GM18520 (cell line): ENCODE results near the gene GRIN2C.
"Not testable (repeated sequence)": the region's sequence is repeated elsewhere in the genome, so short reads cannot be mapped to it uniquely, and the experiment has no call there.

Source experiments
- ATAC-seq: cut with Tn5 transposase; IDR thresholded peaks from one replicate; pipeline ENCODE4 v1.9.1; 2021; ENCODE audit not compliant: unreplicated experiment

GRIN2C gene

DNA sequence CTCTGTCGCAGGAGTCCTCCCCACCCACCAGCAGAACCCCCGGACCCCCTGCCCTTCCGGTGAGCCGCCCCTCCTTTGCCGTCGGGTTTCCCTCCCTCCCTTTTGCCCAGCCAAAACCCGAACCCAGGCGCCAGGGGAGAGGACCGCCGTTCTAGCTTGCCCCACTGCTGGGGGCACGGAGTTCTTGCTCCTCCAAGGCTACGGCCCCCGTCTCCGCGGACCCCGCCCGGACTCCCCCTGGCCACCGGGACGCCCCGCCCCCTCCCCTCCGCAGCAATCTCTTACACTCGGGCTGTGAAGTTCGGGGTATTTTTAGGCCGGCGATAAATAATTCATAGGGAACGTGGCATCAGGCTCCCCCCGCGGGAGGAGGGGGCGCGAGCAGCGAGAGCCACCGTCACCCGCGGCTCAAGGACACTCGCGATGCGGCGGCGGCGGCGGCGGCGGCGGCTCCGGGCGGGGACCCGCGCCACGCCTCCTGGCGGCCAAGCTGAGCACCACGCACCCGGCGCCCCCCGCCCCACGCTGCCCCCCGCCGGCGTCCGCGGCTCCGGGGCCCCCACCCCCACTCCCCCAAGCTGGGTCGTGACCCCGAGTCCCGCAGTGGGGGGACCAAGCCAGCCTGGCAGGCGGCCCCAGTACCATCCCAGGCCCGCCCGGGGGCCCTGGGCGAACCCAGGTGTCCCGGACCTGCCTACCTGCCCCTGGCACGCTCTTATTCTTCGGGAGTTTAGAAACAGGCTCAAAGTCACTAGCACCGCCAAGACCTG, at the start of gene GRIN2C:
Gene GRIN2C (minus strand): TSS at position 427 of the 770 bp plus-strand sequence. CDS start 4,793 bp downstream, outside the sequence.
- no peak for ATAC-seq

DNA sequence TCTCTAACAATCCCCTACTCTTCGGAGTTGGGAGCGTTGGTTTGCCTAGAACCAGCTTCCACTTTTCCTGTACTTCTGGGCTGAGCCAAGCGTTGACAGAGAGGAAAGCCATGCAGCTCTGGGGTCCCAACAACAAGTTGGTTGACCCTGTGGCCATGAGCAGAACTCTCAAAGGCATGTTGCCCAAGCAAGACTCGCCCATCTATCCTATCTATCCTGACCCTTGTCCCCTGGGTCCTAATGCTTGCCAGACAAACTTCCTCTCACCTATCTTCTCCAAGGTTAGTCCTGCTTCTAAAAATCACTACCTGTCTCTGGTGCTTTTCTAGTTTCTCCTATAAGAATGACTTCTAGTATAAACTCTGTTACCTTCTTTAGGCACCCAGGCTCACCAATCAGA, 49.4 kb upstream of the GRIN2C start:
- ATAC-seq: not testable (repeated sequence)

DNA sequence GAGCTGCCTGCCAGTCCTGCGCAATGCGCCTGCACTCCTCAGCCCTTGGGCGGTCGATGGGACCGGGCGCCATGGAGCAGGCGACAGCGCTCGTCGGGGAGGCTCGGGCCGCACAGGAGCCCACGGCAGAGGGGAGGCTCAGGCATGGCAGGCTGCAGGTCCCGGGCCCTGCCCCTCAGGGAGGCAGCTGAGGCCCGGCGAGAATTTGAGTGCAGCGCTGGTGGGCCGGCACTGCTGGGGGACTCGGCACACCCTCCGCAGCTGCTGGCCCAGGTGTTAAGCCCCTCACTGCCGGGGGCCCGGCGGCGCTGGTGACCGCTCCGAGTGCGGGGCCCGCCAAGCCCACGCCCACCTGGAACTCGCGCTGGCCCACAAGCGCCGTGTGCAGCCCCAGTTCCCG, 47.3 kb upstream of the GRIN2C start:
- ATAC-seq: no peak

DNA sequence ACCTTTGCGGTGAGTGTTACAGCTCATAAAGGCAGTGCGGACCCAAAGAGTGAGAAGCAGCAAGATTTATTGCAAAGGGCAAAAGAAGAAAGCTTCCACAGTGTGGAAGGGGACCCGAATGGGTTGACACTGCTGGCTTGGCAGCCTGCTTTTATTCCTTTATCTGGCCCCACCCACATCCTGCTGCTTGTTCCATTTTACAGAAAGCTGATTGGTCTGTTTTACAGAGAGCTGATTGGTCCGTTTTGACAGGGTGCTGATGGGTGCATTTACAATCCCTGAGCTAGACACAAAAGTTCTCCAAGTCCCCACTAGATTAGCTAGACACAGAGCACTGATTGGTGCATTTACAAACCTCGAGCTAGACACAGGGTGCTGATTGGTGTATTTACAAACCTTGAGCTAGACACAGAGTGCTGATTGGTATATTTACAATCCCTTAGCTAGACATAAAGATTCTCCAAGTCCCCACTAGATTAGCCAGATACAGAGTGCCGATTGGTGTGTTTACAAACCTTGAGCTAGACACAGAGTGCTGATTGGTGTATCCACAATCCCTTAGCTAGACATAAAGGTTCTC, 46.6 kb upstream of the GRIN2C start:
- ATAC-seq: not testable (repeated sequence)

DNA sequence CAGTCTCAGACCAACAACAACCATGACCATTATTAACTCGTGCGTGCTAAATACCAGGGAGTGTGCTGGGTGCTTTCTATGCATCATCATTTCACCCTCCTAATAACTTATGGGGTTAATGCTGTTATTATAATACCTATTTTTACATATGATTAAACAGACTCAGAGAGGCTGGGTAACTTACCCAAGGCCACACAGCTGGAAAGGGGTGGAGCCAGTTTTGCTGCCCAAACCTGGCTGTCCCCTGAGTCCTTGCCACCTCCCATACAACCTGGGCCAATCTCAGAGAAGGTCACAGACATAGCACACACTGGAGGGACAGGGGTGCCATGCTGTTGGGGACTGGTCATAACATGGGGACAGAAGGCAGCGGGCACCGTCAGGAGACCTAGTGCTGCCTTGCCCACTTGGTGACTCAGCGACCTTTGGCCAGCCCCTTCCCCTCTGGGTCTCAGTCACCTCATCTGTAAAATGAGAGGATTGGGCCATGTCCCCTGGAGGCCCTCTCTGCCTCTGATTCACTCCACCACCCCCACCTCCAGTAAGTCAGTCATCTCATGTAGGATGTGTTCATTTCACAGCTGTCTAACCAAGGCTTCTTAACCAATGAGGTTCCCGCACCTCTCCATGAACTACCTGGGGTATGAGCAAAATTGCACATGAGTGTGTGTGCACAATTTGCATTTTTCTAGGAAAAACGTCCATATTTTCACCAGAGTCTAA, 45.2 kb upstream of the GRIN2C start:
- ATAC-seq: no peak

DNA sequence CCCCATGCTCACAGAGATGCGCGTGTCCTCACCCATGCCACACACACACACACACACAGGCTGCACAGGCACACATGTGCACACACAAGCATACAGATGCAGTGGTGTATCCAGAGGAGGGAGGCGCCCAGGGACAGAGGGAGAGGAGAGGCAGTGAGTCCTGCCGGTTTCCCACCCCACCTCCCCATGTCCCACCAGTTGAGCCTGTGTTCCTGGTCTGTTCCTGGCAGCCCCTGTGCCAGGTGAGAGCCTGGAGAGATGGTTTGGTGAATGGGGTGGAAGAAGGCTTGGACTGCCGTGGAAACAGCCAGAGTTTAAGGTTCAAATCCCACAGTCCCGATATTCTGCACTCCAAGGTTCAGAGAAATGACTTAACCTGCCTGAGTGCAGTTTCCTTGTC, 44.0 kb upstream of the GRIN2C start:
- ATAC-seq: no peak

DNA sequence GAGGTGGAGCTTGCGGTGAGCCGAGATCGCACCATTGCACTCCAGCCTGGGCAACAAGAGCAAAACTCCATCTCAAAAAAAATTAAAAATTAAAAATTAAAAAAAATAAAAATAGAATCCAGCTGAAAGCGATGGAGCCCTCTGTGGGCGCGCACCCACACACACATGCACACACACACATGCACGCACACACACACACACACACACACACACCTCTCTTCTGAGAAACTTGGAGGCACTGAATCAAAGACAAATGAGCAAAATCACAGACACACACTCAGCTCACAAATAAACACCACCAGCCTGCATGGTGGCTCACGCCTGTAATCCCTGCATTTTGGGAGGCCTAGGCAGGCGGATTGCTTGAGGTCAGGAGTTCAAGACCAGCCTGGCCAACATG, 43.3 kb upstream of the GRIN2C start:
- no peak for ATAC-seq

DNA sequence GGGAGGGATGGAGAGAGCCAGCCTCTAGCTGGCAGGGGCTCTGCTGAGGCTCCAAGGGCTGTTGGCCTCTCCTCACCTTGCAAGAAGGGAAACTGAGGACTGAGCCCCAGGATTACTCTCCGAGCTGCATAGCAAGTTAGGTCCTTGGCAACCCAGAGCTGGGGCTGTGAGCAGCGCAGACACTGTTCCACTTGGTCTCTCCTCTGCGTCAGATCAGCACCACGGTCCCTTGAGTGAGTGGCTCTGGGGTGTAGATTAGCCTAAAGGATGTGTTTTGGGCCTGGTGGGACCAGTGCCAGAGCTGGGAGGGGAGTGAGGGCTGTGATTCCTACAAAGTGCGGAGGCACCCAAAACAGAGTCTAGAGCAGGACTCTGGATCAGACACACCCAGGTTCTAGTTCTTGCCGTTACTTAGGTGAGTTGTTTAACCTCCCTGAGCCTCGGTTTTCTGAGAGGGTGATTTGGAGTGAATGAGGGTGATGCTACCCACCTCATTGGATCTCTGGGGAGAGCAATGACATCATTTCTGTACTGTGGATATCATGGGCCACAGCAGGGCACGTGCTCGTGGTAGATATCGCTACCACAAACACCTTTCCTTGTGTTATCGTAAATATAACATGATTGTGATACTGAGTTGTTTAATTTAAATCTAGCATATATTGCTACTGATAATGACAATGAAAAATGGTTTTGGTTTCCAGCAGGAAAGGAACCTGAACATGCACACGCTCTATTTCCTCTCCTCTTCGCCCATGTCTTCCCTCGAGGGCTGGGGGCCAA, 41.9 kb upstream of the GRIN2C start:
- ATAC-seq: no peak

DNA sequence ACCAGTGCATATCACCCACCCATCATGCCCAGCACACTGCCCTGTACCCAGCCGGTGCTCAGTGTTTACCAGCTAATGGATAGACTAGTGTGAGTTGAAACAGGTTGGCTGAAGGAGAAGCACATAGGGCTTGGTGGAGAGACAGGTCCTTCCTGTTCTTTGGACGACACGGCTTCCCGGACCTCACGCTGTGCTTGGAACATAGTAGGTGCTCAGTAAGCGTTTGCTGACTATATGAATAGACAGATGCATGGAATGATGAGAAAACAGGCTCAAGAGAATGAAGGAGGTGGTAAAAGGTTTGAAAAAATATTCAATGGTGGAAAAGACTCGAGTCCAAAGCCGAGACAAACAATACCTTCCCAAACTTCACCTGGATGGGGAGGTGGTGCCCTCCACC, 40.5 kb upstream of the GRIN2C start:
- no peak for ATAC-seq

DNA sequence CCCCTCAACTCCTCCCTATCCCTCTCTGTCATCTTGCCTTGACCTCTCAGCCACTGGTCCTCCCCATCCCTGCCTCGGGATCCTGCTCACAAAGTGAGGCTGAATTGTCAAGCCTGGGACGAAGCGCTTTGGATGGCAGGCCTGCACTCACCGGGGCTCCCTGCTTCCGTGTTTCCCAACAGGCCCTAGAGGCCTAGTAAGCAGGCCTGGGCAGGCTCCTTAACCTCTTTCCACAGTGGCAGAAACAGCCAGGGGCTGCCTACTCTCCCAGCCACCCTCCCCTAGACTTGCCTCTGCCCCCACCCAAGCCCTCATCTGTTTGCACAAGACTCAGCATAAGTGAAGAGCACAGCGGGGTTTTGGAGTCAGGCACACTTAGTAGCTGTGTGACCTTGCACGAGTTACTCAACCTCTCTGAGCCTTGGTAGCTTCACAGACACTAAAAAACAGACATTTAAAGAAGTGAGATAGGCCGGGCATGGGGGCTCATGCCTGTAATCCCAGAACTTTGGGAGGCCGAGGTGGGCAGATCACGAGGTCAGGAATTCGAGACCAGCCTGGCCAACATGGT, 38.8 kb upstream of the GRIN2C start:
- ATAC-seq: no peak

DNA sequence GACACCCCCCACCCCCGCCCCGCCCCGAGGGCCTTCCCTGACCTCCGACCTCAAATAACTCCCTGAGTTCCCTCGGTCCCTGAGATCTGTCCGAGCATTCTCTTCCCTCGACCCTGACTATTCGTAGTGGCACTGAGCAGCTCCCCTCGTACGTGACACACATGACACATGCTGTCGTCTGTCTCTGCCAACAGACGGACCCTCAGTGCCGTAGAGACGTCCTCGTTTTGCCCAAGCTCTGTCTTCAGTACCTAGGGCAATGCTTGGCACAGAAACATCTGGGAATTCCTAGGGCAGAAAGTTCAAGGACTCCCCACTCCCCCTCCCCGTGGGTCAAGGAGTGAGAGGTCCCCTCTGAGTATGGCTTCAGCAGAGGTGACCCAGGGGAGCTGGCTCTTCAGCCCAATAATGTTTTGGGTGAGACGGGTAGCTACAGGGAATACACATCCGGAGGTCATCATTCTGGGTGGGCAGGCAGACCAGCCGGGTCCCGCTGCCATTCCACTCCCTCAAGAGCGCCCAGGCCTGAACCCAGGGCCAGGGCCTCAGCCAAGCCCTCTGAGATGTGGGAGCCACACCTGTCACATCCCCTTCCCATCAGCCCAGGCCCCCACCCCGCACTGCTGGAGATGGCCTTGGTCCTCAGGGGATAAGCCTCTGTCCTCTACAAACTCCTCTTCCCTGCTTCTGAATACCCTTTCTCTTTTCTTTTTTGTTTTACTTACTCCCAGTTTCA, 34.4 kb upstream of the GRIN2C start:
- no peak for ATAC-seq

DNA sequence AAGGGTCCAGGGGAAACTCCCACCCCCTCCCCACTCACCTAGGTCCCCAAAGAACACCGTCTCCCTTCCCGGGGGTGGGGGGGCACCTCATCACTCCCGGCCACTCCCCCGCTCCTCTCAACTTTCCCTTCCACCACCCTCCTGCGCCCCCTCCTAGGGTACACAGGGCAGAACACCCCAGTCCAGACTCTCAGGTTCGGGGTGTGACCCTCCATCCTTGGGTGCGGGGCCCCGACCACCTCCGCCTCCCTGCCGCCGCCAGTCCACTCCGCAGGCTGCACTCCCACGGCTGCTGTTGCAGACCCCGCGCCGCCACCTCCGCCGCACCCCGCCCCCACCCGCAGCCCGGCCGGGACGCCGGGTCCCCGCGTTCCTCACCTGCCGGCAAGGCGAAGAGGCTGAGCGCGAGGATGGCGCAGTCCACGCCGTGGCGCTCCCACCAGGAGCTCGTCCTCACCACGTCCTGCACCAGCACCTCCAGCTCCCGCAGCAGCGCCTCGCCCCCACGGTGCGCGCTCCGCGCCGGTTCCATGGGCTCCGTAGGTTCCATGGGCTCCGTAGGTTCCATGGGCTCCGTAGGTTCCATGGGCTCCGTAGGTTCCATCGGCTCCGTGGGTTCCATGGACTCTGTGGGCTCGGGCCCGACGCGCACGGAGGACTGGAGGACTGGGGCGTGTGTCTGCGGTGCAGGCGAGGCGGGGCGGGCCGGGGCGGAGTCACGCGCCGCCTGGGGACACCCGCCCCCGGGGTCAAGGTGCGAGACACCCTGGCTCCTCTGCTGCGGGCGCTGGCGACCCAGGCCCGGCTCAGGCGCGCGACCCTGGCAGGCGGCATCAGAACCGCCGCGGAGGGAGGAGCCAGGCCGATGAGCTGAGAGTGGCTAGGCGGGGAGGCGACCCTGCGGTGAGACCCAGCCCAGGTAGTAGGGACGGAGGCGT, 33.6 kb upstream of the GRIN2C start, which contains the start of gene FADS6:
Gene FADS6 (minus strand): TSS at position 660 of the 938 bp plus-strand sequence. CDS start 38 bp downstream, at position 622.
- ATAC-seq: no peak

DNA sequence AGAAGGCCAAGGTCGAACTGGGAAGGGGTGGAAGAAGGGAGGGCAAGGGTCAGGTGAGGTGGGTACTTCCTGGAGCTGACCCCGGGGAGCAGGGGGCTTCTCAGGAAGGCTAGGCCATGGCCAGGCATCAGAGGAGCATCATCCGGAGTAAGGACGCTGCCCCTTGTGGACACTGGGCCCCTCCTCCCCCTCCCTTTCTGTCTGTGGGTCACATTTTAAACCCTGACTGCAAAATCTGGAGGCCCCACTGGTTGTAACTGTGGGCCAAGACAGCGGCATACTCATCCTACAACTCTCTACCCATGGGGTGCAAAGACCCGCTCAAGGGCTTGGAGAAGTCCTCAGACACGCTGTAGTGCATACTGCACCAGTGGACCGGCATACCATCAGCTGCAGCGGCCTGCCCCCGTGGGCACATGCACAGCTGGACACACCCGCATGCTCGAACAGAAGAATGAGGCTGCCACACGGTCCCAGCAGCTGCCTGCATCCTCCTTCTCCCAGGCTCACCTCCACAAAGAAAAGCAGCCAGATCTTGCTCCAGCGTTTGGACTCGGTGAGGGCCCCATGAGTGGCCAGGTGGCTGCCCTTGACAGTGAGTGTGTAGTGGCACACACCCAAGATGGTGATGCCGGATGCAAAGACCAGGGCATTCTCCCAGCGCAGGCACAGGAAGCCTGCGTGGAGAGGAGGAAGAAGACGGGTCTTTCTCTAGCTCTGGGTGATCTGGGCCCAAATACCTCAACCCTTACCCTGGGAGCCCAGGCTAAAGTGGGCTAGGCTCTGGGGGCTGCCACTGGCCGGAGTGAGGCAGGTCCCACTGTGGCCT, 32.5 kb upstream of the GRIN2C start:
- no peak for ATAC-seq

DNA sequence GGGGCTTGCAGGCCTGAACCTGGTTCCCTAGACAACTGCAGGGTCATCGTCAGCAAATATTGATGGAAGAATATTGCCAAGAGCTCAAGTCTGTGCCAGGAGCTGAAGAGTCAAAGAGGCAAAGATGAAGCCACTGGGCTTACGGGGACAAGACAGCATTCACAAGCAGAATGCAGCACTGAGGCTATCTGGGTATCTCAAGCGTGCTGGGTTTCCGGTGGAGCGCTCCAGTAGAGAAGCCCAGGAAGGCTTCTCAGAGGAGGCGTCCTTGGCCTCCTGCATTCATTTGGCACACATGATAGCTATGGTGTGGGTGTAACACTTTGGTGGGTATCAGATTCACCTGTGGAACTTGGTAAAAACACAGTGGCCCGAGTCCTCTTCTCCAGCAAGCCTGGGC, 30.9 kb upstream of the GRIN2C start:
- ATAC-seq: no peak

DNA sequence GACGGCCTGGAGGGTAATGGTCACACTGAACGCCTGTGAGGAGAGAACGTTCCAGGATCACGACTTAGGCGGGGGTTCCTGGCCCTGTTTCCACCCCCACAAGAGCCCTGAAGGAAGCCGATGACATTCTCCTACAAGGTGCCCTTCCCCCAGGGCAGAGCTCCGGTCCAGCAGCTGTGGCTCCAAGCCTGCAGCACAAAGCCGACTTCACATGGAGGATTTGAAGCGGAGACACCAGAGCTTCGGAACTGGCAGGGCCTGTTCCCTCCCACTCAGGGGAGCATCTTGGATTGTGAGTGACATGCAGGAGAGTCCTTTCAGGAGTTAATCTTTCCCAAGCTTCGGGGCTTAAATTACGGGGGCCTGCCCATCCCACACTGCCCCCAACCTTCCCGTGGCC, 28.8 kb upstream of the GRIN2C start:
- no peak for ATAC-seq

DNA sequence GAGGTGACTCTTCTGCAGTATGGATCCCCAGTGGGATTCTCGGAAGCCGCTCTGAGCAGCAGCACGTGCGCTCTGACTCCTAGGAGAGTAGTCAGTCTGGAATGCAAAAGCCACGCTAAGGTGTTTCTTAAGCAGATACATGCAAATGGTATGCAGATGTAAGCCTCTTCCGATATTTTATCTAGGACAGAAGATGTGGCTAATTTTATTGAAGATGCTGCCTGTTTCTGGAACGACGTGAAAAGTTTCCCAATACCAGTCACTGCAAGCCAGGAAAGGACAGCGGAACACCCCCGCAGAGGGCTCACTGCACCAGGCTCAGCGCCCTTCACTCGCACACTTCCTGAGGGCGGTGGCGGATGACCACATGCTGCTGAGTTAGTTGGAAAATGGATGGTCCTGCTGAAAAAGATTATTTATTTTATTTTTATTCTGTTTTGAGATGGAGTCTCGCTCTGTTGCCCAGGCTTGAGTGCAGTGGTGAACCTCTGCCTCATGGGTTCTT, 23.6 kb upstream of the GRIN2C start:
- no peak for ATAC-seq

DNA sequence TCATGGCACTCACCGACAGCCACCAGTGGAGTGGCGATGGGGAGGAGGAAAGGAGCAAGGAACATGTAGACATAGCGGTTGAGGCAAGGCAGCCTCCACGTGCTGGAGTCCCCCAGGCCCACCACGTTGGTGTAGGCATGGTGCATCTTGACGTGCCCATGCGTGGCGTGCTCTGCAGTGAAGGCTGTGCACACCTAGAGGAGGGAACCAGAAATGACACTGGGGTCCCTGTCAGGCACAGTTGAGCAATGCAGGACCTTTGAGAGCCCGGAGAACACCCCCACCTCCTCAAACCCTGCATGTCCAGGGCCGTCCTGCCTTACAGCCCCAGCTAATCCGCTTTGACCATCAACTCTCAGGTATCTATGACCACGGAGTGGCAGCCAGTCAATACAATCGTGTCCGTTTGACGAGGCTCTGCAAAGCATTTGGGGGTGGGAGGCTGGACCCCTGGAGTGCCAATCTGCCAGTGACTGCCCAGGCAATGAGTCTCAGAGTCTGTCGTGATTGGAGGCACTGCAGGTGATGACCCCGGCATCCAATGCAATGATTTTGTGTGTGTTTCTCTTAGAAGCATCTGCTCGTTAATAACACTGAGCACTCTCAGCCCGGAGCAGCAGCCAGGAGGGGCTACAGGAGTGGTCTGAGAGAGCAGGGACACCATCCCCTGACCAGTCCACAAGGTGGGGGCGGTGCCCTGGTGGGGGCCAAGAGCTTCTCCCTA, 23.0 kb upstream of the GRIN2C start:
- ATAC-seq: no peak
